ENCODE data around the gene GRIA1. TPM values are rescaled to one million over a fixed set of nuclear protein-coding genes. Genes with fewer than 3 reads are reported as not detected.

Gene GRIA1
- total and polyA plus RNA-seq, 2 of the 4 experiments (the other 2 are of a cell fraction) = 0.48 to 1.3 TPM

DNA sequence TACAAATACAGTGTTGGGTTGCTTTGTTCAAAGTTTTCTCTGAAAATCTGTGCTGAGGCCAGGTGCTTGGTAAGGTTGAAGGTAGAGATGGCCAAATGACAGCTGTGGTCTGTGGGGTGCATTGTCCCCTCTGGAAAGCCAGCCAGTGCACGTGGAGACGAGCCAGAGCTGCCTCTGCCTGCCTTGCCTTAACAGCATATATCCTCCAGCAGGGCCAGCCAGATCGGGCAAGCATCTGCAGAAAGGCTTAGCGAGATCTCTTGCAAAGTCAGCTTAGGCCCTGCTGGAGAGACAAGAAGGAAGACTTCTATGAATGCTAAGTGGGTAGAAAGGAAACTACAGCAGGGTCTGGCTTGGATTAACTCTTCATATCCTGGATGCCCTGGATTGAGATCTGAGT is 49.5 kb downstream of the GRIA1 start:
- no peak overlapping the region for H2BK15ac ChIP-seq (ENCODE audit: low read depth, low read length)
- no peak overlapping the region for H4K5ac ChIP-seq (ENCODE audit: low read depth, low read length)
- H3K27me3 ChIP-seq (ENCODE audit: control insufficient read depth, insufficient read depth, low read length) = no peaks in the 10 kb centered on the region
- ATAC-seq (ENCODE audit: low read depth) (no peak), DNase-seq (no peak)
- no peak overlapping the region for H3K4me2 ChIP-seq (ENCODE audit: low read depth, low read length)
- no peak for TF ChIP-seq NFE2L2 (IDR thresholded peaks at IDR 0.05; ENCODE audit: low read depth, low read length)
- no peak for TF ChIP-seq RAD21 (IDR thresholded peaks at IDR 0.05; ENCODE audit: low read length)
- TF ChIP-seq MXI1 (IDR thresholded peaks at IDR 0.05; ENCODE audit: borderline replicate concordance, low read depth, low read length) = no peak
- no peaks in the 10 kb centered on the region for H3K9me3 ChIP-seq (ENCODE audit: control insufficient read depth, insufficient read depth, low read length)
- no peak overlapping the region for H3K14ac ChIP-seq (replicated peaks; ENCODE audit: low read depth, low read length)
- H3K56ac ChIP-seq (ENCODE audit: extremely low read depth, insufficient read depth, low read length) = no peak overlapping the region
- no peak overlapping the region for H3K4ac ChIP-seq (ENCODE audit: low read depth, low read length)
- intact Hi-C loops (cut with micrococcal nuclease) (no loop called here), in situ Hi-C loops (cut with MboI; ENCODE audit: low sequenced_read_pairs) (no loop called here), dilution Hi-C loops (cut with HindIII; ENCODE audit: low sequenced_read_pairs, unreplicated experiment) (no loop called here)
- no TSS peak for BruUV-seq (replicated peaks)
- no peaks in the 10 kb centered on the region for H3K79me1 ChIP-seq (ENCODE audit: low read depth in 1 of 2, low read length in 2 of 2)
- no peak overlapping the region for H2BK5ac ChIP-seq (ENCODE audit: low read depth, low read length, poor library complexity, severe bottlenecking)
- H3K4me3 ChIP-seq (ENCODE audit: insufficient read depth, low read depth, low read length) = no peak overlapping the region
- H3K9ac ChIP-seq (ENCODE audit: low read depth, low read length) = no peak overlapping the region
- POLR2A ChIA-PET (ENCODE audit: unreplicated experiment) = no interaction called here
- no peak overlapping the region for H2AK9ac ChIP-seq (replicated peaks; ENCODE audit: low read depth, low read length, poor library complexity)
- CTCF ChIA-PET = no interaction called here
- no peaks in the 10 kb centered on the region; the same call in 1 of the 2 replicates for H3K9me1 ChIP-seq (ENCODE audit: insufficient read depth, low read length)
- no peak overlapping the region for H3K27ac ChIP-seq (ENCODE audit: insufficient read depth, low read length)
- WGBS, 2 experiments (ENCODE audit: extremely low coverage in 2 of 2, insufficient read length in 1 of 2) = no CpG with 5 or more reads among the region's 4 CpGs
- no peak overlapping the region for H4K91ac ChIP-seq (ENCODE audit: insufficient read depth, low read depth, low read length)
- no peak overlapping the region for H2AK5ac ChIP-seq (ENCODE audit: low read depth, low read length)
- H4K8ac ChIP-seq (ENCODE audit: low read depth in 2 of 2, low read length in 2 of 2) = no peak overlapping the region
- H2BK20ac ChIP-seq (ENCODE audit: low read depth, low read length) = no peak overlapping the region
- H3K18ac ChIP-seq (ENCODE audit: low read depth, low read length) = no peak overlapping the region
- H4K20me1 ChIP-seq (ENCODE audit: insufficient read depth, low read length) = no peaks in the 10 kb centered on the region
- no peak overlapping the region for H3K23ac ChIP-seq (ENCODE audit: low read depth, low read length)
- no peaks in the 10 kb centered on the region for H3K36me3 ChIP-seq (ENCODE audit: control insufficient read depth, insufficient read depth, low read length)
- no peak overlapping the region for H2BK120ac ChIP-seq (ENCODE audit: low read depth, low read length)
- no peak overlapping the region for H2AFZ ChIP-seq (replicated peaks; ENCODE audit: low read length, poor library complexity)
- peaks cover 10% of the 10 kb centered on the region for H3K4me1 ChIP-seq (ENCODE audit: control insufficient read depth, insufficient read depth, low read length)
